HG03521 (cell line): ENCODE data around the gene BLOC1S4.
"Not testable (repeated sequence)": the region's sequence is repeated elsewhere in the genome, so short reads cannot be mapped to it uniquely, and the experiment has no call there.

Experiments used
- ATAC-seq: cut with Tn5 transposase; IDR thresholded peaks from one replicate; pipeline ENCODE4 v1.9.1; 2021; ENCODE audit warnings: mild to moderate bottlenecking, moderate library complexity; ENCODE audit not compliant: unreplicated experiment

BLOC1S4 gene

DNA sequence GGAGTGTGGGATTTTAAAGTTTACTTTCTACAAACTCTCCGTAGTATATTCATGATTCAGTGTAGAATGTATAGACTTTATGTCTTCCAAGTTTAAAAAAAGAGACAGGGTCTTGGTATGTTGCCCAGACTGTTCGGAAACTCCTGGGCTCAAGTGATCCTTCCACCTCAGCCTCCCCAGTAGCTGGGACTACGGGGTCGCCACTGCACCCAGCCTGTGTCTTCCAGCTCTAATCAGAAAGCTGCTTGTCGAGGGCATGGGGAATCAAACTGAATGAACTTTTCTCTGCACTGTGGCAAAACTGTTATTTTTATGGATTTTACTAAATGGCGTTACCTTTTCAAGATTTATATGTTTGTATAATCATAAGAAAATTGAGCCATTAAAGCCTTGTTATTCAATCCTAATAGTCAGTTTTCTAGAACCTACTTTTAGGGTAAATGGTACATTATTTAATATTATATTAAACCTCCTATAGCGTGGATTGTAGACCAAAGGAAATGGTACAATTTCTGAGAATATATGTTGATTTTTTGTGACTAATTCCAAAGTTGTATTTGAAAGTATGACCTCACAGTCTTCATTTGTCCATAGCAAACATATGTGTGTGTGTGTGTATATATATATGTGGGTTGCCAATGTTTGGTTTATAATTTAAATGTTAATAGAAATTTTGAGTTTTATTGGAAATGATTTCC lies 1.1 kb downstream of the BLOC1S4 start:
- ATAC-seq, result no peak

DNA sequence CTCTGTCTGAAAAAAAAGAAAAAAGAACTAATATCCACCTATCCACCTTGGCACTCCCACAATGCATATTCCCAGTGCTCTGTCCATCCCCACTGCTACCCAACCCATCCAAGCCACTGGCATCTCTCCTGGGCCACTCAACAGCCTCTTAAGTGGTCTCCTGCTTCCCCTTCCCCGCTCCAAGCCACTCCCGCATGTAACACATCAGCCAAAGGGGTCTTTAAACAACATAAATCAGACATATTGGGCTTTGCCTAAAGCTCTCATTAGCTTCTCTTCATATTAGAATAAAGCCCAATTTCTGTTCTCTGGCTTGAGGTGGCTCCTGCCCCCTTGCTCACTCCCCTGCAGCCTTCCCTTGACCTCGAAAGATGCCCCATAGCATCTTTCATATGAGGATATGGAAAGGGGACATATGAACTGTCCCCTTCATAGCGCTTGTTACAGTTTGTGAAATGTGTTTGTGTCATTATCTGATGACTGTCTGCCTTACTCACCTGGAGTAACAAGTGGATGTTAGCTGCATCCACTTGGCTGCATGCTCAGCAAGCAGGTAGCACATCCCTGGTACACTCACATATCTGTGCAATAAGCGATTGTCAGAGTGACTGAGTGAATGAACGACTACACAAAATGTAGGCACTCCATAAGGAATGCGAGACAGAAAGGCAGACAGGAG lies 3.1 kb downstream of the BLOC1S4 start:
- ATAC-seq, result no peak

DNA sequence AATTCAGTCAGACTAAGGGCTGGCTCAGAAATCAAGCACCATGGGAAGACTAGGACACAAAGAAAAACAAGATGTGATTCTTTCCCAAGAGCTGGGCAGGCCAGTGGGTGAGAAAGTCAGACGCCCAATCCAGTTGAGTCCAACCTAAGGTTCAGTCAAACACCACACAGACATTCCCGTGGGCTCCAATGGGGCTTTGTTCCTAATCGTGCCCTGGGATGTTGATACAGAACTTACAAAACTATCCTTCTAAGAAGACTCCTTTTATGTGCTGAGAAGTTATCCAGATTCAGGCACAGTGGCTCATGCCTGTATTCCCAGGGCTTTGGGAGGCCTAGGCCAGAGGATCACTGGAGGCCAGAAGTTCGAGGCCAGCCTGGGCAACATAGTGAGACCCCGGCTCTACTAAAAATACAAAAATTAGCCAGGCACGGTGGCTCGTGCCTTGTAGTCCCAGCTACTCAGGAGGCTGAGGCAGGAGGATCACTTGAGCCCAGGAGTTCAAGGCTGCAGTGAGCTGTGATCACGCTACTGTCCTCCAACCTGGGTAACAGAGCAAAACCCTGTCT lies 3.7 kb downstream of the BLOC1S4 start:
- ATAC-seq, result no peak

DNA sequence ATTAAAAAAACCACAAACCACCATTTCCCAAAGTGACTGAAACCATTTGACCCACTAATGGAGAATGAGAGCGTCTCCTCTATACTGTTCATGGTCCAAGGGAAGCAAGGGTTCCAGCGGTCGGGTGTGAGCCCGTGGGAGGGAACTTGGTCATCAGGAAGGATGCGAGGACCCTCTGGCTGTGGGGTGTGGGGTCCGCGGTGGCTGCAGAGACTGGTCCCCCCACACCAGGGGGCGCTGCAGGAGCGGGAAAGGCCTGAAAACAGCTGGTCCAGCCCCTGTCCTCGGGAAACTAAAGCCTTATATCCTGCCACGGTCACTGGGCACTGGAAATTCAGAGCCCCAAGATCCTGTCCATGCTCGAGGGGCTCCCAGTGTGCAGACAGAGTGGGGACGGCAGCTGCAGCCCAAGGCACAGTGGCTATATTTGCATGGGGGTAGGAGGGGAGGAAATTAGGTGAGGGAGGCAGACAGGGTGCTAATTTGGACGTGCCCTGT lies 4.3 kb downstream of the BLOC1S4 start:
- ATAC-seq, result no peak

DNA sequence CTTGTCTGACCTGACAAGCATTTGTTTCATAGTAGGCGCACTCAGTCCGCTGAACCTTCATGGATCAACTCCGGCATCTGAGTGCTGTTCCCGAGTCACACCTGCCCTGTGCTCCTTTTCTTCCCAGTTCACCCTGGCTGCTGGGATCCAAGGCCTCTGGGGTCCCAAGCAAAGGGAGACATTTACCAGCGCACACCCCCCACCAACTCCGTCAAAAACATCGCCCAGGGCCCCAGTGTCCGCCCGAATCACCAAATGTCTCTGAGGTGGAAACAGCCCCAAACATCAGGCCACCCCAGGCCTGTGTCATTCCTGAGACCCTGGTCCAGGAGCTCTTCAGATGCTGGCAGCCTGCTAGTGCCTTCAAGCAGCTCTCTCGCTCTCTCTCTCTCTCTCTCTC lies 5.1 kb downstream of the BLOC1S4 start:
- ATAC-seq, result no peak

DNA sequence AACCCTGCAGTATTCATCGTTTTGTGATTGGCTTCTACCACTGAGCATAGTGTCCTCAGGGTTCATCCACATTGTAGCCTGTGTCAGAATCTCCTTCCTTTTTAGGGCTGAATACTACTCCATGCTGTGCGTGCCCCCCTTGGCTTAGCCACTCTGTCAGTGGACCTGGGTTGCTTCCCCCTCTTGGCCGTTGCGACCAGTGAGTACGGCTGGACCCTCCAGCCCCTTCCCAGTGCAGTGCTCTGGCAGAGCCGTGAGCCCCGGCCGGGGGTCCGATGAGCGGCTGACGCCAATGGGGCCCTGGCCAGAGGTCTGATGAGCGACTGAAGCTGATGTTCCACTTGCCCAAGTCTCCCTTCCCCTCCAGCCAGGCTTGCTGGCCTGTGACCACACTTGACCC lies 6.9 kb downstream of the BLOC1S4 start:
- ATAC-seq, result no peak

DNA sequence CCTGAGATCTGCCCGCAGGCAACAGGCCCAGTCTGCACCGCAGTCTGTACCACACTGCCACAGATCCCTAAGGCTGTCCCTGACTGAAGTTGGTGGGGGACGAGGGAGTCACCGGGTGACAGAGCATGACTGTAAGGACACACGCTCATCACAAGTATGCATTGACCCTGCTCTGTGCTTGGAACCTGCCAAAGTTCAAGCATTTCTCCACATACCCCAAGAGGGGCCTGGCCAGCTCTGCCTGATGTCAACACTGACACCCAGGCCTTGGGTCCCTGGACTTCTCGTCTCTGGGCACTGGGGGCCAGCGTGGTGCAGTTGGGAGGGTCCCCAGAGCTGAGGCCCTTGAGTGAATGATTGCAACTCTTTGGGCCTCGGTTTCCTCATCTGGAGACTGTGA lies 7.9 kb downstream of the BLOC1S4 start:
- ATAC-seq, result no peak

DNA sequence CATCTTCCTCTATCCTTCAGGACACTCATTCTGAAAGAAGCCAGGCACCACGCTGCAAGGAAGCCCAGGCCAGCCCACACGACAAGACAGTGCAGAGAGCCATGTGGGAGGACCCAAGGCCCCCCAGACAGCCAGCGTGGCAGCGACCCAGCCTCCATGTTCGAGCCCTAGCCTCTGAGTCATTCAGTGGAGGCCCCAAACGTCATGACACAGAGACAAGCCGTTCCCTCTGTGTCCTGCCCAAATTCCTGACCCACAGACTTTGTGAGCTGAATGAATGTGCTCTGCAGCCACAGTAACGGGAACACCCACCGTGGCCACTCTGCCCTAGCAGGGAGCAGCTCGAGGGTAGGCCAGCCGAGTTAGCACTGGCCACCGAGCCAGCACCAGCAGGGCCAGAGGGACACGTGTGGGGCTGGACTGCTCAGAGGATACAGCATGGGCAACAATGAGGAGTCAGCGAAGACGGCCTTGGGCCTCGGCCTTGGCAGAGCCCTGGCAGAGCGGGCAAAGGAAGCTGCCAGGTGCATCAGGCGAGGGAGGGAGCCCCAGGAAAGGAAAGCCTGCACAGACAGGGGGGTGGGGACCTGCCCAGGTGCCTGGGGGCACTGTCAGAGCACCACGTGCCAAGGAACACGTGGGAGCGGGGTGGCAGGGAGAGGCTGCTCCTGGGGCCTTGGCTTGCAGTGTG lies 8.6 kb downstream of the BLOC1S4 start:
- no peak for ATAC-seq

DNA sequence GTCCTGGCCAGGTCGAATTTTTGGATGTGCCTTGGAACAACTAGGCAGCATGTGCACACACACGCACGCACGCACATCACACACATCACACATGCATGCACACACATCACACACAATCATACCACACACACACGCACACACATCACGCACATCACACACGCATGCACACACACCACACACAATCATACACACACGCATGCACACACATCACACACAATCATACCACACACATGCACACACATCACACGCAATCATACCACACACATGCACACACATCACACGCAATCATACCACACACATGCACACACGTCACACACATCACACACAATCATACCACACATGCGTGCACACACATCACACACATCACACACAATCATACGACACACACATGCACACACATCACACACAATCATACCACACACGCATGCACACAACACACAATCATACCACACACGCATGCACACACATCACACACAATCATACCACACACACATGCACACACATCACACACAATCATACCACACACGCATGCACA lies 9.5 kb downstream of the BLOC1S4 start:
- not testable (repeated sequence) for ATAC-seq

DNA sequence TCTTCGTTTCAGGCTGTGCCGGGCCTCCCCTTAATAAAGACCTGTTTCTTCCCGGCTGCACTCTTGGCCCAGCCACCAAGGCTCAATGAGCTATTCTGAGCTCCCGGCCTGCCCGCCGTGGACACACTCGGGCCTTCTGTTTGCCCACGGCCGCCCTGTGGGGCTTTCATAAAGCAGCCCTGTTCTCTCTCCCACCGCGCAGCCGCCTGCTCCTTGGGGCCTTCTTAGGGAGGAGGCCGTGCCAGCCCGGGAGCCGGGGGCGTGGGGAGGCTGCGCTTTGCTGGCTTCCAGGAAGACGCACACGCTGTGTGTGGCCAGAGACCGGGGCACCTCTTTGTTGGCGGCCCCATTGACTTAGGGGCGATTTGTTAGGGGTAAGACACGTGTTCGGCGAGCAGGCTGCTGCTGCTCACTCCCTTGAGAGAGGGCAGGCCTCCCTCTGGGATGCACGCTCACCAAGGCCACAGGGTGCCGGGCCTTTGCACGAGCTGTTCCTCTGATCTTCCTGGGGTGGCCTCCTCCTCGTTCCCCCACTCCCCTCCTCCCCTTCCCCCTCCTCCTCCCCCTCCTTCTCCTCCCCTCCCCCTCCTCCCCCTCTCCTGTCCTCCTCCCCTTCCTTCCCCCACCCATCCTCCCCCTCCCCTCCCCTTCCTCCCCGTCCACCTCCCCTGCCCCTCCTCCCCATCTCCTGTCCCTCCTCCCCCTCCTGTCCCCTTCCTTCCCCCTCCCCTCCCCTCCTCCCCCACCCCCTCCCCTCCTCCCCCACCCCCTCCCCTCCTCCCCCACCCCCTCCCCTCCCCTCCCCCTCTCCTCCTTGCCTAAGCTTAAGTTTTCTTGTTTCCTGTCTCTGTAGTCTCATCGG lies 11.3 kb downstream of the BLOC1S4 start:
- ATAC-seq, result no peak

DNA sequence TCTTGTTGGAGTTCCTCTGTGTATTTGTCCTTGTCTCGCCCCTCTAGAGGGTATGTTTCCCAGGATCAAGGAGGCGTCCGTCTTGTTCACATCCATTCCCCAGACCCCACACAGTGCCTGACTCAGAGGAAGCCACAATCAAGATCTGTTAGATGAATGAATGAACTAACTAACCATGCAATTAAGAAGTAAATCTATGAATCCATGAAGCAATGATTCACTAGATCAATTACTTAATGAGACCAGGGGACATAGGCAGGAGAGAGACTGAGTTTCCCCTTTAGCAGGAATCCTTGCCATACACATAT lies 11.9 kb downstream of the BLOC1S4 start:
- no peak for ATAC-seq

DNA sequence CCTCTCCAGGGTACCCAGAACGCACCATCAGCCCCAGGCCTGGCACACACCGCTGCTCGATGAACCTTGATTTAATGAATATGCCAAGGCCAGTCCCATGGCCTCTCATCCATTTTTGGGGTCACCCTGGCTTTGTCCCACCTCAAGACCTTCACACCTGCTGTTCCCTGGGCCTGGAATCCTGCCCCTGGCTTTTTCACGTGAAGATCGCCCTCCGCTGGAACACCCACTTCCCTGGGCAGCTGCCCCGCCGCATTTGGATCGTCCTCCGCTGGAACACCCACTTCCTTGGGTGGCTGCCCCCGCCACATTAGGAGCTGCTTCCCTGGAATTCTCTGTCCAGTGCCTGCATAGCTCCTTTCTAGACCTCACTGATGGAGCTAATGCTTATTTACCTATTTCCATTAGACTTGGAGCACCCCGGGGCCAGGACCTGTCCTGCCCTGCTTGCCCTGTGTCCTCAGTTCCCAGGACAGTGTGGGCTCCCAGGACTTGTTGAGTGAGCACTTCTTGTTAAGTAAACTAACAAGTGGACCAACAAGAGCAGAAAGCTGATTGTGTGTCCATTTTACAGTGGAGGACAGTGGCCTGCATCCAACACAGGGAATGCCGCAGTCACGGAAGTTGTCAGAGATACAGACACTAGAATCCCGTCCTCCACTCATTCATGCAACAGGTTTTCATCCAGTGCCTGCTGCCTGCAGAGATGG lies 12.5 kb downstream of the BLOC1S4 start:
- no peak for ATAC-seq

DNA sequence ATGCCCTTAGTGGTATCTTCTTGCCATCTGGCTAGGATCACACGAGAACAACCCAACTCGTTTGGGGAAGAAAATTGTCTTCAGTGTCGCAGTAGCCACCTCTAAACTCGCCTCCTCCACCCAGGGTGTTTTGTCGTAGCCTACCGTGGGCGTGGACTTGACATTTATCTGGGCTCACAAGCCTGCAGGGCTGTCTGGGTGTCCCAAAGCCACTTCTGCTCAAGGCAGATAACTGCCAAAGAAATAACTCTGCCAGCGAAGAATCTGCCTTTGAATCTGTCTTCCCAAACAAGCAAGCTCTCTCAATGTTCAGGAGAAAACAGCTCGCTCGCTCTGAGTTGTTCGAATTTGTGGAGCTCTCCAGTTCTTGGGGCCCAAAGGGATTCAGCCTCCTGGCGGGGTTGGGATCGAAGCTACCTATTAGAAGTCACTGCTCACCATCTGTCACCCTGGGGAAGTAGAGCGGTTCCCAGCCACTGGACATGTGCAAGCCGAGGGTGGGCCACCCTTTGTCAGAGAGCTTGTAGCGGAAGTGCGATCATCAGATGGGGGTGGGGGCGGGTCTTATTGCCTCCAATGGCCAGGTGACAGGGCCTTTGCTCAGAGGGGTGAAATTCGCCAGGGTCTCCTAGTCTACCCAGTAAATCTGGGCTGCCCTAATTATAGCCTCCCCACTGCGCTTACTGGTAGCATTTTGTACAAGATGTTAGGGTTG lies 14.8 kb downstream of the BLOC1S4 start:
- no peak for ATAC-seq

DNA sequence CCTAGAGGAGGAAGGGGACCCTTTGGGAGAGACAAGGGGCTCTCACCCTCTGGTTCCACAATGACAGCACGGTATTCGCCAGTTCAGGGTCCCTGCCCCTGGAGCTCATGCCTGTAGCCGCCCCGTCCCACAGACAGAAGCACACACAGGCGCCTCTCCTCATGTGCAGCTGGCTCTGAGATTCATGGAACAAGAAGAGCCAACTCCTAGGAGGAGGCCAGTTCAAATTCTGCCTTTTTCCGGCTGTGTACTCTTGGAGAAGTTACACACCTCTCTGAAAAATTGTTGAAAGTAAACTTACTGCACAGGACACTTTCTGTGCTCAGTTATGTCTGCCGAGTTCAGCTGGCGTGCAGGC lies 15.3 kb downstream of the BLOC1S4 start:
- no peak for ATAC-seq

DNA sequence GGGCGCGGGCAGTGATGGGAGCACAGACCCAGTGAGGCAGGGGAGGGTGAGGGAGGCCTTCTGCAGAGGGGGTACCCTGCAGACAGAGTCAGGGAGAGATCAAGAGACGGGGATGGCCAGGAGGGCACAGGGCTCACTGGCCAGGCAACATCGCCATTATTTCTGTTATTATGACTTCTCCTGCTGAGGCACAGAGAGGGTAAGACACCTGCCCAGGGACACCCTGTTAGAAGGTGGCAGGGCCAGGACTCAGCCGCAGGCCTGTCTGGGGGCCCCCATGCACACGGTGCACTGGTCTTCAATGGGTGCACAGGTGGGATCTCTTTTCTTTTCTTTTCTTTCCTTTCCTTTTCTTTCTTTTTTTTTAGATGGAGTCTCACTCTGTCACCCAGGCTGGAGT lies 15.8 kb downstream of the BLOC1S4 start:
- ATAC-seq, result no peak

DNA sequence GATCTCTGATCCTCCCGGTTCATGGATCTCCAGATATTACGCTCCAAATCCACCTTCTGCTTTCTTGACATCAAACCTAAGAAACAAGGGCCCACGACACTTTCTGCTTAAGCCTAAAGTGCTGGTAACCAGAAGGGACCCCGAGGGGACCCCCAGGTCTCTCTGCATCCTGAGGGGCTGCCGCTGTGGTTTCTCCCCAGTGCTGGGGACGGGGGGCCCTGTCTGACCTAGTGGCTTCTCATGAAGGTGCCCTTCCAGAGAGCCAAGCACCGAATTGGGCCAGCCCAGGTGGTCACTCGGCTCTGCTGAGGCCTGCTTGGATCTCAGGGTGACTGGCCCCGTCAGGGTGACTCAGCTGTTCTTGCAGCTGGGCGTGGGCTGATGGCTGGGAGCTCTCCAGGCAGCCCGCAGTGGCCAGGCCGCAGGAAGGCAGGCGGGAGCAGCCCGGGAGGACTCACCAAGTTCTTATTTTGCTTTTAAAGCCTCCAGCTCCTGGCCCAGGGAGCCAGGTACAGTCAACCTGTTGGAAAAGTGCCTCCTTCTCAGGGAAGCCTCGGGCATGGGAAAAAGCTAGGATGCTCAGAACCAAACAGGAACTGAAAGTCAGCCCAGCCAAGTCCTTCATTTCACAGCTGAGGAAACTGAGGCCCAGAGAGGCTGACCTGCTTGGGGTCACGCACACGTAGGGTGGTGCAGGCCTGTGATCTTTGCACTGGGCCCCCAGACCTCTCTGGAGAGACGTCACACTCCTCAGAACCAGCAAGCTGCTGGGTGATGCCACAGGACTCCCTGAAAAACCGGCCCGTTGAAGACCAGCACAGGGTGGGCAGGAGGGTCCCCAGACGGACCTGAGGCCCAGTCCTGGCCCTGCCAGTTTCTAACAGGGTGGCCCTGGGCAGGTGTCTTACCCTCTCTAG lies 16.7 kb downstream of the BLOC1S4 start:
- ATAC-seq, result no peak

DNA sequence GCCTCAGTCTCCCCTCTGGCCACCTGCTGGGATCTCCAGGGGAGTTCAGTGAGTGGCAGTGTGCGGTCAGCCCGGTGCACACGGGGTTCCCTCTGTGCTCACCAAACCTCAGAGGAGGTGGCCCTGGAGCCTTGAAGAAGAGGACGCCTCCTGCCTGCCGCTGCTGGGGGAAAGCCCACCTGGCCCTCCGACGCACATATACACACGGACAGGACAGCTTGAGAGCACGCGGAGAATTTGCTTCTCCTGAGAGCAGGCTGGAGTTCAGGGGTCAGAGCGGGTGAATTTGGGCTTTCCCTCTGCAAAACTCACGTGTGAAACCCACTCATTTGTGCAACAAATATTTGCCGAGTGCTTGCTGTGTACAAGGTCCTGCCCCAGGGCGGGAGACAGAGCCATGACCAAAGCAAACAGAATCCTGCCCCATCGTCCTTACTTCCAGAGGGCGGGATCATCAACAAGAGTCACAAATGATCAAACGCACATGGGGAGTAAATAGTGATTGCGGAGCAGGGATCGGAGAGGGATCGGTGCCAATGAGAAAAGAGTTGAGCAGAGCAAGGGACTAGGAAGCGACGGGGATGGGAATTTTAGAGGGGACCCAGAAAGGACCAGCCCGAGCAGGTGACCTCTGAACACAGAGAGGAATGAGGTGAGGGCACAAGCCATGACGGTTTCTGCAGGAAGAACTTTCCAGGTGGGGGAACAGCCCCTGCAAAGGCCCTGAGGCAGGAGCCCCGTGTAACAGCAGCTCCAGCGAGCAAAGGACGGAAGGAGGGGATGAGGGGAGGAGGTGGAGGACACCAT lies 17.6 kb downstream of the BLOC1S4 start:
- no peak for ATAC-seq
